HG02852 (cell line): ENCODE results near the gene PPAN.

Experiments
- ATAC-seq: cut with Tn5 transposase; IDR thresholded peaks from one replicate; pipeline ENCODE4 v1.9.1; 2021; ENCODE audit warnings: mild to moderate bottlenecking, moderate library complexity; ENCODE audit not compliant: unreplicated experiment

PPAN gene

GRCh38 chr19:10138879-10139795 is 33.0 kb downstream of the PPAN start:
- ATAC-seq: no peak

GRCh38 chr19:10139952-10140351 is 33.8 kb downstream of the PPAN start:
- ATAC-seq: no peak

DNA sequence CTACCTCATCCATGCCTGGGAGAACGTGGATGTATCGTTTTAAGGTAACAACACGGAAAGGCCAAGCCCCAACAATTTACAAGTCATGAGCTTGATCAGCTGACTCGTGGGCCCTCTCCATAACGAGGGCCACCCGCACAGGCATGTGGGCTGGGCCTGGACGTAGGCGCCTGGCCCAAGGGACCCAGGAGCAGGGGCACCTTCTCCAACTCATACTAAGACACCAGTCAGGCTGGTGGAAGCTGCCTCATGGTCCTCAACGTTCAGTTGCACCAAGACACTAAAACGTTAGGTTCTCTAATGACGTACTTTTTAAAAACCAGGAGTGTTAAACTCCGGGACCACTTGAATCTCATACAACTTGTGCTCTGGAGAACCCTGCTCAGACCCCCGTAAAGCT is 35.3 kb downstream of the PPAN start:
- no peak for ATAC-seq

- ATAC-seq: no peak
These were observed 35.8 kb downstream of the PPAN start for GRCh38 chr19:10141973-10142372.

DNA sequence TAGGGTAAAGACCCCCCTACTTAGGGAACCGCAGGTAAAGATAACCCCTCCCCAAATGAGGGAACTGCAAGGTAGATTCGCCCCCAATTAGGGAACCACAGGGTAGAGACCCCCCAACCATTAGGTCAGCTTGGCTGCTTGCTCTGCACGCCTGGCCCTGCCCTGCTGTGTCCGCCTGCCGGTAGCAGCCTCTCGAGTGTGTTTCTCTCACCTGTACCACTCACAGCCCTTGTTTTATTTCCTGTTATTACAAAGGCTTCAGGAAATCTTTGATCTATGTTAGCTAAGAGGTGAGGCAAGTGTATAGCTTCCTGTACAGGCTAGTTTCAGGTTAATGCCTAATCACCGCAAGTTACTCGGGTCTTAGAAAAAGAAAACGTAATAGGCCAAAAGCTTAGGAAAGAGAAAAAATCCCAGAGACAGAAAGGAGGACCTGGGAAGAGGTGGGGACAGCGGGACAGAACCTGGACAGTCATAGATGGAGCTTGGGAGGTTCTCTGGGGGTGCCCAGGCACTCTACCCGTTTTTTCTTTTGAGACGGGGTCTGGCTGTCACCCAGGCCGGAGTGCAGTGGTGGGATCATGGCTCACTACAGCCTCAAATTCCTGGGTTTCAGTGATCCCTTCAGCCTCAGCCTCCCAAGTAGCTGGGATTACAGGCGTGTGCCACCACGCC is 36.7 kb downstream of the PPAN start:
- no peak for ATAC-seq

DNA sequence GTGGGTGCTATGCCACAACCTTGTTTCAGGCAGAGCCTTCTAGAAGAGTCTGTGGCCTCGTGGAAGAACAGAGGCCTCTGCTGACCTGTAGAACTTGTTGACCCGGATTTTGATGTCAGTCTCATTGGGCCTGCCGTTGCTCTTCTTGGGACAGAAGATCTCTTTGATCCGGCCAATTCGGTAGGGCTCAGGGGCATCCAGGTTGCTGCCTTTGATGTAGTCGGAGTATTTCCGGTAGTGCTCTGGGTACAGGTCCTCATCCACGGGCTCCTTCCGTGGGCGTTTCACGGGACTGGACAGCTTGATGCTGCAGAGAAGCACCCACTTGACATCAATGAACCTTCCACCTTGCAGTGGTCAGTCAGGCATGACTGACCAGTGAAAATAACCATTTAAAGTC is 37.5 kb downstream of the PPAN start:
- no peak for ATAC-seq

DNA sequence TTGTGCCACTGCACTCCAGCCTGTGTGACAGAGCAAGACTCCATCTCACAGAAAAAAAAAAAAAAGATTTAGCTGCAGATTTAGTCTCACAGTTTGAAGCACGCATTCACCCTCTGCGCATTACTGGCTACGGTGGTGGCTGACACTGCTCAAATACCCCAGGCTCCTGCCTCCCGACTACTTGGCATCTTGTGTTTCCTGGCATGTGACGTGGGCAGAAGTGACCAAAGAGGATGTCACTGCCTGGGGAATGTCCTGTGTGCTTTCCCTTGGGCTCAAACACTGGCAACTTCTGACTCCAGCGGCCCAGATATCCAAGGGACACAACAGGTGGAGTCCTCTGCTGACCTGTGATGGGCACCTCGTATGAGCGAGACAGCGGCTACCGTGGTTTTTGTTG is 38.2 kb downstream of the PPAN start:
- ATAC-seq: no peak

DNA sequence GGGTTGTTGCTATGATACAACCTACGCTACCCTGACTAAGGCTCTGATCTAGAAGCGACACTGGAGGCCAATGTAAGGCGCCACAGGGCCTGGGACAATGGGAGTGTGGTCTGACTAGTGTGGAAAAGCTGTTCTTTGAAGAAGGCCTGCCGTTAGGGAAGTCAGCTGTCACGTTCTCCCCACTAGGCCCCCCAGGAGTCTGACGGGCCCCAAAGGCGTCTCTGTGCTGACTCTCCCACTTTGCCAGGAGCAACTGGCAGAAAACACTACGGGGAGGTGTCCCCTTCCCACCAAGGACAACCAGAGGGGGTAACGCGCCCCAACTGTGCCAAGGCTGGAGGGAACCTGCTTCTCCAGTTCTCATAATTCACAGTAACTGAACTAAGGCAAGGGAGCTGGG is 38.9 kb downstream of the PPAN start:
- ATAC-seq: no peak

- ATAC-seq: no peak
These were observed 40.0 kb downstream of the PPAN start for GRCh38 chr19:10146142-10146541.

GRCh38 chr19:10149427-10149826 is 43.3 kb downstream of the PPAN start:
- ATAC-seq: no peak

DNA sequence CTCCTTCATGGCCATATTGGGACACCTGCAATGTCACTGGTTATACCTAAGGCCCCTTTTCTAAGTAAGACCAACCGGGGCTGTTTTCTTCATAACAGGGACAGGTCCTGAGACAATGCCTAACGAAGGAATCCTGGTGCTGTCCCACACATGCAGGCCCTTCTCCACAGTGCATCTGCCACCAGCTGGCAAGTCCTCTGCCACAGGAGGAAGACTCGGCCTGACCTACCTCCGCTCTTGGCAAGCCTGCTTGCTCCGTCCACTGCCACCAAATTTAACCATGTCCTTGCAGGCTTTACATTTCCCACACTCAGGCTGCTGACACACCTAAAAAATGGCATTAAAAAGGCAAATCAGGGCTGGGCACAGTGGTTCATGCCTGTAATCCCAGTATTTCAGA is 45.4 kb downstream of the PPAN start:
- ATAC-seq: no peak

GRCh38 chr19:10152100-10152499 is 45.9 kb downstream of the PPAN start:
- no peak for ATAC-seq

- ATAC-seq: no peak
These were observed 49.7 kb downstream of the PPAN start for GRCh38 chr19:10155839-10156238.

- no peak for ATAC-seq
These were observed 51.9 kb downstream of the PPAN start for GRCh38 chr19:10158071-10158470.

- no peak for ATAC-seq
These were observed 52.3 kb downstream of the PPAN start for GRCh38 chr19:10158485-10158884.

- ATAC-seq: no peak
These were observed 53.4 kb downstream of the PPAN start for GRCh38 chr19:10159610-10160009.
